Subcutaneous preadipocyte (primary cell): ENCODE measurements around the gene PNPLA6. TPM values are rescaled to one million over a fixed set of nuclear protein-coding genes. Genes with fewer than 3 reads are reported as not detected.

Experiments used
- small RNA-seq: library from RNA; depleted of rRNA; stranded (forward); fragments of <200 nt; gene quantifications from one replicate; pipeline ENCODE3, GENCODE V24; 2012
- total RNA-seq: library from RNA; depleted of rRNA; stranded (reverse); fragments of >200 nt; gene quantifications from 2 replicates; pipeline ENCODE4 v1.2.3, GENCODE V29; 2012

The PNPLA6 gene
- total RNA-seq: 72.8 and 82.1 TPM in 2 replicates

GRCh38 chr19:7535047-7535997 lies at the start of gene PNPLA6:
Gene PNPLA6 (plus strand): TSS chr19:7535717. CDS start chr19:7535789, 72 bp downstream.

DNA sequence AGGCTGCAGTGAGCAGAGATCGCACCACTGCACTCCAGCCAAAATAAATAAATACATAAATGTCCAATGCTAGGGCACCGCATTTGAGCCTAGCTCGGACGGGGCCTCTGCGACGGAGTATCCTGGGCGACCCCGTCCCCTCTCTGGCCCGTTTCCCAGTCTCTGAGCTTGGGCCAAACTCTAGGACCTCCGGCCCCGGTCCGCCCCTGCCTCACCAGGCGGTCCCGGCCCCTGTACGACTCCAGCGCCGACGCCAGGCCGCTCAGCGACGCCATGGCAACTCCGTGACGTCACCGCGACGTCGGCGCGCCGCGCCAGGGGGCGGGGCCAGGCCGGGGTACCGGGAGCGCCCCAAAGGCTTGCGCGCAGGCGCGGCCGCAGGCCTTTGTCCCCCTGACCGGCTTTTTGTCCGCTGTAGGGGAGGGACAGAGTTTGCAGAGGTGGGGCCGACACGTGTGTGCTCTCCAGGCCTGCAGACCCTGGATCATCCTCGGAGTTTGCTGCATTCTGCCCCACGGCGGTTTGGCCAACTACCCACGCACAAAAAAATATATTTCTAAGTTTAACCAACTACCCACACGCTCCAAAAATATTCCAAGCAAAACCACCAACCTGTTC lies 46.7 kb upstream of the PNPLA6 start, which contains the start of gene PEX11G:
TSS of gene PEX11G (minus strand) at position 300 of the 618 bp plus-strand sequence. CDS start at position 275, 25 bp downstream.

DNA sequence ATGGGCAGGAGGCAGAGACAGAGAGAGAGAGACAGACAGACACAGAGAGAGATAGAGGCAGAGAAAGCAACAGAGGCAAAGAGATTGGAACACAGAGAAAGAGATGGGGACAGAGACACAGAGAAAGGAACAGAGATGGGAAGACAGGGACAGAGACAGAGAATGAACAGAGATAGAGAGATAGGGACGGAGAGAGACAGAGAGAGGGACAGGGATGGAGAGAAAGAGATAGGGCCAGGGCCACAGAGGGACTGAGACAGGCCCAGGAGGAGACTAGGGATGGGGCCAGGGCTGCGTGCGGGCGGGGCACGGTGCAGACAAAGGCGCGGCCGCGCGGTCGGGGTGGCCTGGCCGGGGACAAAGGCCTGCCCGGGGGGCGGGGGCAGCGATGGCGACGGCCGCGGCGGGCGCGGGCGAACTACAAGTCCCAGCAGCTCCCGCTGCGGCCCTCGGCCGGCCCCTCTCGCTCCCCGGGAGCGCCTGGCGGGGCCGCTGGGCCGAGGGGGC lies 19.8 kb upstream of the PNPLA6 start, which contains the start of gene ZNF358:
TSS of gene ZNF358 (plus strand) at position 459 of the 507 bp plus-strand sequence. CDS start 3,140 bp downstream, outside the sequence.

GRCh38 chr19:7522072-7522922 lies 13.2 kb upstream of the PNPLA6 start, which contains the start of gene MCOLN1:
Gene MCOLN1 (plus strand): TSS chr19:7522624. CDS start chr19:7522751, 127 bp downstream.

DNA sequence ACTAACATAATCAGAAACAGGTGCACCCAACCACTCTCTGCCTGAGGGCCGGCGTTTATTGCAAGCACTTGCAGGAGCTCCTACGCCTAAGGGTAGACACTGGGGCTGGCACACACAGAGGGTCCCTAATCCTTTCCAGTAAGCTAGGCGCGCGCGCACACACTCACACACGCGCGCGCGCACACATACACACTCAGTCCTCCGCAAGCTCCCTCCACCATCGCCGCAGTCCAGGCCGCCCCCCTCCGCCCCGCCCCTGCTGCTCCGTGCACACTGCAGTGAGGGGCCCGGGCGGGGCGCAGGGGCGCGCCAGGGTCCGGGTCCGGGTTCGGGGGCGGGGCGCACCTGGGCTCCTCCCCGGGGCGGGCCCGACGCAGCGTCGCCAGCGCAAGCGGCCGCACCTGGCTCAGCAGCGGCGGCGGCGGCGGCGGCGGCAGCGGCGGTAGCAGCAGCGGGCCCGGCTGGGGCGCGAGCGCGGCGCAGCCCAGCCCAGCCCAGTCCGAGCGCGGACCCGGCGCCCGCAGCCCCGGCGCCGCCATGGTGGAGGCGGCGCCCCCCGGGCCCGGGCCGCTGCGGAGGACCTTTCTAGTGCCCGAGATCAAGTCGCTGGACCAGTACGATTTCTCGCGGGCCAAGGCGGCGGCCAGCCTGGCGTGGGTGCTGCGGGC lies 60.1 kb downstream of the PNPLA6 start, which contains the start of gene CAMSAP3:
TSS of gene CAMSAP3 (plus strand) at position 398 of the 668 bp plus-strand sequence. CDS start at position 538, 140 bp downstream.

Small RNA genes within 50 kb of the gene (small RNA-seq; reads per million reads assigned to genes)
- not detected for gene AC008878.2

Other genes starting within 250 kb of the PNPLA6 start
- 24.0 and 24.6 TPM in 2 replicates for gene INSR, start 241.3 kb upstream of the PNPLA6 start, total RNA-seq
- gene ARHGEF18, start 186.8 kb upstream of the PNPLA6 start, total RNA-seq: 15.8 and 24.0 TPM in 2 replicates
- 2.5 and 5.5 TPM in 2 replicates for gene PEX11G, start 46.7 kb upstream of the PNPLA6 start, total RNA-seq
- gene ZNF358, start 19.6 kb upstream of the PNPLA6 start, total RNA-seq: 14.1 and 18.0 TPM in 2 replicates
- gene MCOLN1, start 13.1 kb upstream of the PNPLA6 start, total RNA-seq: 7.8 and 8.8 TPM in 2 replicates
- gene CAMSAP3, start 60.1 kb downstream of the PNPLA6 start, total RNA-seq: not detected in 2 replicates
- 43.7 and 48.3 TPM in 2 replicates for gene XAB2, start 93.8 kb downstream of the PNPLA6 start, total RNA-seq
- gene PET100, start 94.1 kb downstream of the PNPLA6 start, total RNA-seq: 9.4 and 9.6 TPM in 2 replicates
- gene PCP2, start 98.0 kb downstream of the PNPLA6 start, total RNA-seq: not detected in 2 replicates
- gene STXBP2, start 101.4 kb downstream of the PNPLA6 start, total RNA-seq: 1.1 and 5.3 TPM in 2 replicates
- gene RETN, start 133.3 kb downstream of the PNPLA6 start, total RNA-seq: not detected in 2 replicates
- not detected in 2 replicates for gene MCEMP1, start 141.4 kb downstream of the PNPLA6 start, total RNA-seq
- gene TRAPPC5, start 145.1 kb downstream of the PNPLA6 start, total RNA-seq: 16.6 and 24.3 TPM in 2 replicates
- not detected in 2 replicates for gene FCER2, start 166.4 kb downstream of the PNPLA6 start, total RNA-seq
- not detected in 2 replicates for gene CLEC4G, start 196.4 kb downstream of the PNPLA6 start, total RNA-seq
- not detected in 2 replicates for gene CD209, start 211.8 kb downstream of the PNPLA6 start, total RNA-seq
- not detected in 2 replicates for gene CLEC4M, start 227.5 kb downstream of the PNPLA6 start, total RNA-seq